ENCODE results near the gene MAD1L1.

The MAD1L1 gene

DNA sequence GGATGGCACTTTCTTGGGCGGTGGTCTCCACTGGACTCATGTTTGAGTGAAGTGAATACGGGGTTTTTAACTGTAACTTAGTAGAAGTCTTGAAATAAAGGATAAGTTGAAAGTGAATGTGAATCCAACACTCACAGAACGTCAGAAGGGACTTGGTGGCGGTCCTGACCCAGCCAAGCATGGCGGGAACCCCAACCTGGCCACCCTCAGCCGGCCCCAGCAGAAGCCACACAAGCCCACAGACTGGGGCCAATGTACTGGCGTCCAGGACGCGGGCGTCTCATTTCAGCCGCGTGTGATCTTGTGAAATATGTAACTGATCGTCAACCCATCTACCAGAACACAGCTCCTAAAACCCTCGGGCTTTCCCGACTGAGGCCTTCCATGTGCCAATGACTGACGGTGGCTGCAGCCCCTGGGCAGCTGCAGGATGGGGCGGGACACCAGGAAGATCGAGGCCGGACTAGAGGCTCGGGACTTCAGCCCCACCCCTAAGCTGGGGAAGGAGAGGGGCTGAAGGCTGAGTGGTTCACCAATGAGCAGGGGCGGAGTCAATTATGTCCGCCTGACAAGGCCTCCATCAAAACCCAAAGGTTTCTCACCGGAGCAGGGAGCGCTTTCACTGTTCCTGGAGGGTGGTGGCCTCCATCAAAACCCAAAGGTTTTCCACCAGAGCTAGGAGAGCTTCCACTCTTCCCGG is 161.5 kb downstream of the MAD1L1 start:
- TF ChIP-seq, protein P1, sequence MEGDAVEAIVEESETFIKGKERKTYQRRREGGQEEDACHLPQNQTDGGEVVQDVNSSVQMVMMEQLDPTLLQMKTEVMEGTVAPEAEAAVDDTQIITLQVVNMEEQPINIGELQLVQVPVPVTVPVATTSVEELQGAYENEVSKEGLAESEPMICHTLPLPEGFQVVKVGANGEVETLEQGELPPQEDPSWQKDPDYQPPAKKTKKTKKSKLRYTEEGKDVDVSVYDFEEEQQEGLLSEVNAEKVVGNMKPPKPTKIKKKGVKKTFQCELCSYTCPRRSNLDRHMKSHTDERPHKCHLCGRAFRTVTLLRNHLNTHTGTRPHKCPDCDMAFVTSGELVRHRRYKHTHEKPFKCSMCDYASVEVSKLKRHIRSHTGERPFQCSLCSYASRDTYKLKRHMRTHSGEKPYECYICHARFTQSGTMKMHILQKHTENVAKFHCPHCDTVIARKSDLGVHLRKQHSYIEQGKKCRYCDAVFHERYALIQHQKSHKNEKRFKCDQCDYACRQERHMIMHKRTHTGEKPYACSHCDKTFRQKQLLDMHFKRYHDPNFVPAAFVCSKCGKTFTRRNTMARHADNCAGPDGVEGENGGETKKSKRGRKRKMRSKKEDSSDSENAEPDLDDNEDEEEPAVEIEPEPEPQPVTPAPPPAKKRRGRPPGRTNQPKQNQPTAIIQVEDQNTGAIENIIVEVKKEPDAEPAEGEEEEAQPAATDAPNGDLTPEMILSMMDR (IDR thresholded peaks at IDR 0.05; ENCODE audit: poor library complexity, severe bottlenecking): no peak
- Histone ChIP-seq H3K36me3 (ENCODE audit: low read depth) (no peaks in the 10 kb centered on the region), H3K27ac (ENCODE audit: poor library complexity, severe bottlenecking) (no peak overlapping the region), H3K4me3 (ENCODE audit: severe bottlenecking) (no peak overlapping the region), H3K4me1 (ENCODE audit: insufficient read depth, poor library complexity, severe bottlenecking) (no peaks in the 10 kb centered on the region), H3K9me3 (ENCODE audit: severe bottlenecking) (no peaks in the 10 kb centered on the region), H3K27me3 (ENCODE audit: insufficient read depth, poor library complexity, severe bottlenecking) (no peaks in the 10 kb centered on the region)
- no peak for DNase-seq (ENCODE audit: low spot score)
- no peak for ATAC-seq (ENCODE audit: low read depth)

DNA sequence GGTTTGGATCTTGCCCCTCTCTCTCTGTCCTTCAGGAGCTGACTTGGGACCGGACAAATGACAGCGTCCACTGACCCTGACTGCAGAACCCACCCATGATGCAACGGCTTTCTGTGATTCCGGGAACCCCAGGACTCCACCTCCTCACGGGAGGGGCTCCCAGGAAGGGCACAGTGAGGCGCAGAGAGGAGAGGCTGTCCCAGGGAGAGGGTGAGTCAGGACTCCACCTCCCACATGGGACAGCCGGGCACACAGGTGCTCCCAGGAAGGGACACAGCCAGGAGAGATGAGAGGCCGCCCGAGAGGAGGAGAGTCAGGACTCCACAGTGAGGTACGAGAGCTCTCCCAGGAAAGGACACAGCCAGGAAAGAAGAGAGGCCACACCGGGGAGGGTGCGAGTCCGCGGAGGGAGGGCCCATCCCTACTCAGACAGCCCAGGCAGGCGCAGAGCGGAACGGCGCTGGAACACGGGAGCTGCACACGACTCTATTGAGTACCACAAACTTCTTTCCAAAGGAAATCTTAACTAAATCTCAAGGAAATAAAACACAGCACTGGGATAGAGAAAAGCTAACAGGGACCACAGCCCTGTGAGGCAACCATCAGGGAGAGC is 162.5 kb downstream of the MAD1L1 start:
- ATAC-seq (ENCODE audit: low read depth): no peak
- no peak for DNase-seq (ENCODE audit: low spot score)
- TF ChIP-seq, protein P1 (IDR thresholded peaks at IDR 0.05; ENCODE audit: poor library complexity, severe bottlenecking): no peak
- no peaks in the 10 kb centered on the region for H3K36me3 ChIP-seq (ENCODE audit: low read depth)
- no peaks in the 10 kb centered on the region for H3K9me3 ChIP-seq (ENCODE audit: severe bottlenecking)
- H3K27ac ChIP-seq (ENCODE audit: poor library complexity, severe bottlenecking): no peak overlapping the region
- no peaks in the 10 kb centered on the region for H3K4me1 ChIP-seq (ENCODE audit: insufficient read depth, poor library complexity, severe bottlenecking)
- H3K4me3 ChIP-seq (ENCODE audit: severe bottlenecking): no peak overlapping the region
- no peaks in the 10 kb centered on the region for H3K27me3 ChIP-seq (ENCODE audit: insufficient read depth, poor library complexity, severe bottlenecking)

DNA sequence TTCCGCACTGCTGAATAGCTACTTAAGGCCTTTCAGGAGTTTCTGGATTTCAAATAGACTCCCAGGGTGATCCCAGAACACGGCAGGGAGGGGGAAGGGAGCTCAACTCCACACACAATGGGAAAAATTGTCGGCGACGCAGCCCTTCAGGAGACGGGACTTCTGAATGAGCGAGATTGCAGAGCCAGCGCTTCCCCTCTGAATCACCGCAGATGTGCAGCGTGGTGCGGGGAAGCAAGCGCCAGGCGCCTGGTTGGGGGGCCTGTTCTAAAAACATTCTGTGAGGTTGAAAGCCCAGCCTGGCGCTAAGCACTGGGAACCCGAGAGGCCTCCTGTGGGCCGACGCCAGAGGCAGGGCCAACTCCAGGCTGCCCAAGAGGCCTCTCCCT is 163.3 kb downstream of the MAD1L1 start:
- Histone ChIP-seq H3K27ac (ENCODE audit: poor library complexity, severe bottlenecking) (no peak overlapping the region), H3K4me1 (ENCODE audit: insufficient read depth, poor library complexity, severe bottlenecking) (no peaks in the 10 kb centered on the region), H3K36me3 (ENCODE audit: low read depth) (no peaks in the 10 kb centered on the region), H3K27me3 (ENCODE audit: insufficient read depth, poor library complexity, severe bottlenecking) (no peaks in the 10 kb centered on the region), H3K9me3 (ENCODE audit: severe bottlenecking) (no peaks in the 10 kb centered on the region), H3K4me3 (ENCODE audit: severe bottlenecking) (no peak overlapping the region)
- DNase-seq (ENCODE audit: low spot score) (no peak), ATAC-seq (ENCODE audit: low read depth) (no peak)
- TF ChIP-seq, protein P1 (IDR thresholded peaks at IDR 0.05; ENCODE audit: poor library complexity, severe bottlenecking): no peak

DNA sequence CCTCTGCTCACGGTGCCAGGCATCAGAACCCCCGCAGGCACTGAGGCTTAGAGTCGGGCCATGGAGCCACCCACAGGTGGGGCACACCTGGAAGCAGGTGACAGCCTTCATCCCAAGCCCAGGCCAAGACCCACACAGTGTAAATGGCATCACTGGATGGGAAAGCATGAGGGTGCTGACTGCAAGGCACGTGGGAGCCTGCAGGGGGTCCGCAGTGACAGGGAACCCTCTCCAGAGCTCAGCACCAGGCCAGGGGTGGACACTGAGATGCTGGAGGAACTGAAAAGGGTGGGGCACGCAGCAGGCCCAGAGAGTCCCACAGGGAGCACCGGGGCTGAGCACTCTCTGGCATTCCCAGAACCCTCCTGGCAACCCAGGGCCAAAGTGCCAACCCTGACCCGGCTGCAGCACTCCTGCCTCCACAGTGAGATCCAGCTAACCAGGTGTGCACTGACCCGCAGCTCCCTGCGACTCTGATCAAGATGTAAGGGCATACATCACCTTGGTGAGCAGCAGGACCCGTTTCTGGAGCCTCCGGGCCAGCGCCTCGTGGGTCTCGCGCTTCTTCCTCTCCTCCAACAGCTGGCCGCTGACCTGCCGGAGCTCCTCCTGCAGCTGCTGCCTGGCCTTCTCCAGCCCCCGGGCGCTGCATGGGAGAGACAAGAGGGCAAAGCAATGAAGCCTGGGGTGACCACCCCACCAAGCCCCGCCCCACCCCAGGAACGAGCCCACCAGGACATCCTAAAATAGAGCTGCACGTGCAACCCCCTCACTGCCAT is 163.9 kb downstream of the MAD1L1 start:
- no peaks in the 10 kb centered on the region for H3K9me3 ChIP-seq (ENCODE audit: severe bottlenecking)
- DNase-seq (ENCODE audit: low spot score): no peak

More for the DNA sequence above, 163.9 kb downstream of the MAD1L1 start:
- H3K36me3 ChIP-seq (ENCODE audit: low read depth): no peaks in the 10 kb centered on the region
- no peak overlapping the region for H3K27ac ChIP-seq (ENCODE audit: poor library complexity, severe bottlenecking)
- peaks cover 2% of the 10 kb centered on the region for H3K4me1 ChIP-seq (ENCODE audit: insufficient read depth, poor library complexity, severe bottlenecking)
- ATAC-seq (ENCODE audit: low read depth): no peak
- no peaks in the 10 kb centered on the region for H3K27me3 ChIP-seq (ENCODE audit: insufficient read depth, poor library complexity, severe bottlenecking)
- H3K4me3 ChIP-seq (ENCODE audit: severe bottlenecking): no peak overlapping the region
- TF ChIP-seq, protein P1 (IDR thresholded peaks at IDR 0.05; ENCODE audit: poor library complexity, severe bottlenecking): no peak

All from RWPE2 (cell line).